Tibial artery (tissue), 4 donors: ENCODE data around the gene BICD2.

Source experiments
- DNase-seq, 2 donors: peaks; one replicate each; pipeline ENCODE4 v3.0.0-alpha.2; 2019
- H3K27ac ChIP-seq, 2 donors: fragments of 200-600 bp; sonication (generic) in 1 of 2; 1 replicate in 1 of 2; 2 replicates in 1 of 2; pipeline ENCODE4 v1.5.1; 2018 to 2019; ENCODE audit warnings: mild to moderate bottlenecking in 1 of 2
- H3K27me3 ChIP-seq, 2 donors: fragments of 200-600 bp; sonication (generic) in 1 of 2; one replicate each; pipeline versions ENCODE4 v1.5.1 to v1.6.0; 2016 to 2019
- H3K36me3 ChIP-seq, 3 donors: fragments of 200-600 bp; sonication (generic) in 2 of 3; one replicate each; pipeline ENCODE4 v1.5.1; 2016 to 2019; ENCODE audit warnings: mild to moderate bottlenecking in 2 of 3
- H3K4me1 ChIP-seq, 4 donors: fragments of 200-600 bp; sonication (generic) in 2 of 4; 1 replicate in 3 of 4; 2 replicates in 1 of 4; pipeline ENCODE4 v1.5.1; 2016 to 2019
- H3K4me3 ChIP-seq, 2 donors: fragments of 200-600 bp; sonication (generic) in 1 of 2; 1 replicate in 1 of 2; 2 replicates in 1 of 2; pipeline ENCODE4 v1.5.1; 2018 to 2019; ENCODE audit warnings: mild to moderate bottlenecking in 2 of 2
- H3K9me3 ChIP-seq, 3 donors: fragments of 200-600 bp; sonication (generic) in 1 of 3; one replicate each; pipeline ENCODE4 v1.5.1; 2016 to 2019
- intact Hi-C: fragments of 100-400 bp; cut with DNase I; formaldehyde crosslinking; loops from one replicate; pipeline ENCODE4 v1.15.0; 2023; ENCODE audit warnings: low total_unique reads
- TF ChIP-seq, protein P1 (sequence below), 2 experiments: fragments of 200-600 bp in 1 of 2; fragments of 450-650 bp in 1 of 2; IDR thresholded peaks; one replicate each; pipeline ENCODE4 v1.5.1; 2017 to 2019; ENCODE audit warnings: antibody characterized with exemption in 2 of 2, mild to moderate bottlenecking in 1 of 2, moderate library complexity in 1 of 2

BICD2 gene

DNA sequence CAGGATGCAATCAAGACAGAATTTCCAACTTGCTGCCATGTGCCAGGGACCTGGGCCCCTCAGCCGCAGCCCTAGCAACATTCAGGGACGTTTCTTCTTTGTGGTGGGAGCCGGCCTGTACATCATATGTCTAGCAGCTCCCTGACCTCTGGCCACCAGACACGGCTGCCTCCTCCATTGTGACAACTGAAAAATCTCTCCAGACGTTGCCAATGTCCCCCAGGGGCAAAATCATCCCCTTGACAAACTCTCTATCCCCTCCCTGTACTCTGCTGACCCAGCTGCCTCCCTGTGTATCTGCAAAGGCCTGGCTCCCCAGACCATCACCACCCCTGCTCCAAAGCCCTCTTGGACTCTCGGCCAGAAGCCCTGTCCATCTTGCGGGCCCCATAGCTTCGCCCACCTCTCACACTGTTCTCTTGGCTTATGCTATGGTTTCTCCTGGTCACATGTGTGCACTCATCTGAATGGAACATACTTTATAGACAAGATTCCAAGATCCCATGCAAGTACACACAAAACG is 40.8 kb downstream of the BICD2 start:
- intact Hi-C loops: no loop called here
- Histone ChIP-seq H3K27me3 (no peaks in the 10 kb centered on the region), H3K9me3 (no peaks in the 10 kb centered on the region), H3K4me3 (no peak overlapping the region), H3K4me1 (no peaks in the 10 kb centered on the region), H3K27ac (no peak overlapping the region), H3K36me3 (peaks cover 44 to 84% (median 79%) of the 10 kb centered on the region in 3 donors)
- TF ChIP-seq, protein P1, sequence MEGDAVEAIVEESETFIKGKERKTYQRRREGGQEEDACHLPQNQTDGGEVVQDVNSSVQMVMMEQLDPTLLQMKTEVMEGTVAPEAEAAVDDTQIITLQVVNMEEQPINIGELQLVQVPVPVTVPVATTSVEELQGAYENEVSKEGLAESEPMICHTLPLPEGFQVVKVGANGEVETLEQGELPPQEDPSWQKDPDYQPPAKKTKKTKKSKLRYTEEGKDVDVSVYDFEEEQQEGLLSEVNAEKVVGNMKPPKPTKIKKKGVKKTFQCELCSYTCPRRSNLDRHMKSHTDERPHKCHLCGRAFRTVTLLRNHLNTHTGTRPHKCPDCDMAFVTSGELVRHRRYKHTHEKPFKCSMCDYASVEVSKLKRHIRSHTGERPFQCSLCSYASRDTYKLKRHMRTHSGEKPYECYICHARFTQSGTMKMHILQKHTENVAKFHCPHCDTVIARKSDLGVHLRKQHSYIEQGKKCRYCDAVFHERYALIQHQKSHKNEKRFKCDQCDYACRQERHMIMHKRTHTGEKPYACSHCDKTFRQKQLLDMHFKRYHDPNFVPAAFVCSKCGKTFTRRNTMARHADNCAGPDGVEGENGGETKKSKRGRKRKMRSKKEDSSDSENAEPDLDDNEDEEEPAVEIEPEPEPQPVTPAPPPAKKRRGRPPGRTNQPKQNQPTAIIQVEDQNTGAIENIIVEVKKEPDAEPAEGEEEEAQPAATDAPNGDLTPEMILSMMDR (IDR thresholded peaks at IDR 0.05): no peak
- DNase-seq: no peak

DNA sequence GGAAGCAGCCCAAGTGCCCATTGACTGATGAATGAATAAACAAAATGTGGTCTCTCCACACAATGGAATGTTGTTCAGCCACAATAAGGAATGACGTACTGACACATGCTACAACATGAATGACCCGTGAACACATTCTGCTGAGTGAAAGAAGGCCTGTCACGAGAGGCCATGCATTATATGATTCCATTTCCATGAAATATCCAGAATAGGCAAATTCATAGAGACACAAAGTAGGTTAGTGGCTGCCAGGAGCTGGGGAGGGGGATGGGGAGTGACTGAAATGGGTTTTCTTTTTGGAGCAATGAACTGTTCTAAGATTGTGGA is 41.4 kb downstream of the BICD2 start:
- no peak overlapping the region for H3K4me3 ChIP-seq
- H3K27ac ChIP-seq: no peak overlapping the region
- no peaks in the 10 kb centered on the region for H3K9me3 ChIP-seq
- intact Hi-C loops: no loop called here
- no peaks in the 10 kb centered on the region for H3K4me1 ChIP-seq
- H3K27me3 ChIP-seq: no peaks in the 10 kb centered on the region
- TF ChIP-seq, protein P1 (IDR thresholded peaks at IDR 0.05): no peak
- peaks cover 44 to 84% (median 79%) of the 10 kb centered on the region in 3 donors for H3K36me3 ChIP-seq
- DNase-seq: no peak

DNA sequence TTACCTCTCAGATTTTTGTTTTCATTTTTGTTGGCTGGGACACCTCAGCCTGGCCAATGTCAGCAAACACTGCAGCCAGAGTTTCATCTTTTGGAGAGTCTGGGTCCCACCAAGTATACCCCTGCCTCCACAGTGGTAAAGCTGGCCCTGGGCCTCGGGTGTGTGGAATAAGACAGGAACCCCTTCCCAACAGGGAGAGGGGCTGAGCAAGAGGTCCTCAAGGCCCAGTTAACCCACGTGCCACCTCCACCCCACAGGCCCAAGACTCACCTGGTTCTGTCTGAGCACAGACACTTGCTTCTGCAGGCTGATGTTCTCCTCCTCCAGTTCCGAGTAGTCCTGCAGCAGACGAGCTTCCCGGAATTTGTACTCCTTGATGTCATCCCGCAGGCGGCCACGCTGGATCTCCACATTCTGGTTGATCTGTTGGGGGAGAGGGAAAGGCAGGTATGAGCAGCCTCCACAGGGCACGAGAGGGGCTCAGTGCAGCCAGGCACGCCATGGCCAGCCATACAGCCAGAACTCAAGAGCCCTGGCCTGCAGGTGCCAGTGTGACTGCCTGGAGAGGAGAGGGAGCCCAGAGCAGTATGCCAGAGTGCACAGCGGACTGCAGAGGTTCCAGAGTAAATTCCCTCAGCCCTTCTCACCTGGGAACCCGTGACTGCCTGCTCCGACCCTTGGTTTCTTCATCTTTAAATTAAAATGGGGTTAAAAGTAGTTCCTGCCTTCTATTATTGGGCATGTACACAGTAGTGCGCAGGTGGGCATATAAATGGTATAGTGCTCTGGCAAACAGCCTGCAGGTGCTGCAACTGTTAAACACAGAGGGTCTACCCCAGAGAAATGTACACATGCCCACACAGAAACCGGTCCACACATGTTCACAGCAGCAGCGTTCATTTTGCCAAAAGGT is 42.0 kb downstream of the BICD2 start:
- TF ChIP-seq, protein P1 (IDR thresholded peaks at IDR 0.05): no peak
- Histone ChIP-seq H3K4me1 (no peaks in the 10 kb centered on the region), H3K9me3 (no peaks in the 10 kb centered on the region), H3K27ac (no peak overlapping the region), H3K27me3 (no peaks in the 10 kb centered on the region), H3K36me3 (peaks cover 45 to 84% (median 79%) of the 10 kb centered on the region in 3 donors), H3K4me3 (no peak overlapping the region)
- DNase-seq: no peak
- intact Hi-C loops: no loop called here

DNA sequence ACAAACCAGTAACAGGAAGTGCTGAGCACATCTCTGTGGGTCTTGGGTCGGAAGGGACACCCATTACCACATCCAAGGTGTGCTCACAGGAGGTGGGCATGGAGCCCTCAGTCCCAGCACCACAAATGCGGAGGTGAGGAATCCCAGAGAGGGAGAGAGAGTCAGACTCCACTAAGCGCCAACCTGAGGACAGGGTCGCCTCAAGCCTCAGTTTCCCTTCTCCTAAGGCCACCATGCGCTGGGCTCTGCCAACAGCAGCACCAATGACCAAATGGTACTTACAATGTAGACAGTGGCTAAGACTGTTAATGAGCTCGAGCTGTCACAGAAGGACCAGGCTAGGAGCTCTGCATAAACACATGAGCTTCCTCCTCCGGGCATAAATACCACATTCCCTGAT is 43.1 kb downstream of the BICD2 start:
- Histone ChIP-seq H3K36me3 (peaks cover 55 to 84% (median 82%) of the 10 kb centered on the region in 3 donors), H3K4me3 (no peak overlapping the region), H3K27ac (no peak overlapping the region), H3K4me1 (no peaks in the 10 kb centered on the region), H3K27me3 (no peaks in the 10 kb centered on the region), H3K9me3 (no peaks in the 10 kb centered on the region)
- intact Hi-C loops: no loop called here
- TF ChIP-seq, protein P1 (IDR thresholded peaks at IDR 0.05): no peak
- no peak for DNase-seq

DNA sequence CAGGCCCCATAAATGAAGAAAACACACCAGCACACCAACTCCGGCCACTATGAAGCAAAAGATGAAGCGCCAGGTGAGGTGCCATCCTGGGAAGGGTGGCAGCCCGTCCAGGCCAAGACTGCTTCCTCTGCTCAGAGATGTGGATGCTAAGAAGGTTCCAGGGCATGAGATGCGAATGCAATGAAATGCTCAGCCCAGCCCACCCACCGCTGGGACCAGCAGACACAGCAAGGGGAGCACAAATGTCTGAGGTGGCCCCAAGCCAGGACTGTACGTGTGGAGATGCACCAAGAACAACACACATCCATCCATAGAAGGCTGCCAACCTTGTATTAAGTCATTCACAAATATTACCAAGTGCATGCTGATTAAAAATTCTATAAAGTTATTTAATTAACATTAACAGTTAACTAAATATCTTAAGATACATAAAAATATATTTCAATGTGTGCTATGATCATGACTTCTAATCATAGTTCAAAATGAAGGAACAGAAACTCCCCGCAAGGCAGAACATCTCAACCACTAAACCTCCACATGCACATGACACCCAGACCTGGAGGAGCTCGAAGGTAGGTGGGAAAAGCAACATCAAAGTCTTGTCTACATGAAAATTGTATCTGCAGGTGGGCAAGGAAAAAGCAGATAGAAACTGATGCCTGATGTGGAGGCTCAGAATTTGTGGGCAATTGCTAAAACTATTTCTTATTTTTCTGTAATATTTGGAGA is 43.7 kb downstream of the BICD2 start:
- Histone ChIP-seq H3K4me1 (no peaks in the 10 kb centered on the region), H3K27me3 (no peaks in the 10 kb centered on the region), H3K9me3 (no peaks in the 10 kb centered on the region), H3K36me3 (peaks cover 56 to 83% (median 78%) of the 10 kb centered on the region in 3 donors), H3K27ac (no peak overlapping the region), H3K4me3 (no peak overlapping the region)
- intact Hi-C loops: no loop called here
- no peak for DNase-seq
- TF ChIP-seq, protein P1 (IDR thresholded peaks at IDR 0.05): no peak
